Measurements from ENCODE around the gene LRRC9.
"Not testable (repeated sequence)": the region's sequence is repeated elsewhere in the genome, so short reads cannot be mapped to it uniquely, and the experiment has no call there.

LRRC9 gene

DNA sequence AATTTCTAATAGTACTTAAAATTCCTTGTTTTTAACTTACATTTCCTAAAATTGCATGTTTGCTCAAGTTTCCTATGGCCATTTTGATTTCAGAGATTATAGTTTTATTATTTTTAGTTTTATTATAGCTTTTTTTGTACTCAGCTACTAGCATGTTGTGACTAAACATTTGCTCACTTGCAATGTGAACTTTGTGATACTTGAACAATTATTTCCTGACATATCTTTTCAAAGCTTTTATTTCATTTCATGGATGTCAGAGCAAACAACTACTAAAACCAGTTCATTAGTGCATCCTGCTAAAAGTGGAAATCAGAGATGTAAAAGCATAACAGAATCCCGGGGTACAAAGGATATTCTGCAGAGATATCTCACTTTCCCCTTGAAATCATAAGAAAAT lies 138.1 kb downstream of the LRRC9 start:
- DNase-seq (ENCODE audit: low read depth, low spot score): no peak

DNA sequence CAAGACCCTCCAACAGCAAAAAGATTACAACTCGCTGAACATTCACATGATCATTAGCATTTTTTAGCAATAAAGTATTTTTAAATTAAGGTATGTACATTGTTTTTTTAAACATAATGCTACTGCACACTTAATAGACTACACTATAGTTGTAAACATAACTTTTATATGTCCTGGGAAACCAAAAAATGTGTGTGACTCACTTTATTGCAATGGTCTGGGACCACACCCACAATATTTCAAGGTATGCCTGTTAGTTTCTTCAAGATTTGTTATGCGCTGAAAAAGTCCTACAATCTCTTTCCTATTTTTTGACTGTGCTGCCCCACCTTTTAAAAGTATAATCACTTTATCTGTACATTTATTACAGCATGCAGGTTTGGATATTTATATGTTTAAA lies 141.4 kb downstream of the LRRC9 start:
- no peak for DNase-seq (ENCODE audit: low read depth, low spot score)

DNA sequence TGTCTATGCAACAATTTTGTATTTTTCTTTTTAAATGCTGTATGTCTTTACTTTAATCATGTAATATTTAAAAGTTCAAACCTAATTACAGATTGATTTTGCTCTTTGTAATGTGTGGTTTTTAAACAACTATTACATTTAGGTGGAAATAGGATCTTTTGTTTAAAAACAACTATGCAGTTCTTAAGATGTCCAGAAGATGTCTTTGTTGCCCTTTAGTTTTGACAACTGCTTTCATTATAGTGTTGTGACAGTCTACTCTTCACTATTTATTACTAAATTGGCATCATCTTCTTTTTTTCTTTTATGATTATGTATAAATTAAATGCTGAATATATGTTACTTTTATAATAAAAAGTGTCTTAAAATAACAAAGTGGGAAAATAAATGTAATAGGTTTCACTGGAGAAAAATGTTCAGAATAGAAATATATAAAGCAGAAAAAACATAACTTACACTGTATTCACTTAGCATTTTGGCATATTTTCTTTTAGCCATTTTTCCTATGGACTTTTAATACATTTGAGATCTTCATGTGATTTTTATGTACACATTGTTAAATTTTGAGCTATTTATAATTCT lies 144.6 kb downstream of the LRRC9 start:
- DNase-seq (ENCODE audit: low read depth, low spot score): no peak

DNA sequence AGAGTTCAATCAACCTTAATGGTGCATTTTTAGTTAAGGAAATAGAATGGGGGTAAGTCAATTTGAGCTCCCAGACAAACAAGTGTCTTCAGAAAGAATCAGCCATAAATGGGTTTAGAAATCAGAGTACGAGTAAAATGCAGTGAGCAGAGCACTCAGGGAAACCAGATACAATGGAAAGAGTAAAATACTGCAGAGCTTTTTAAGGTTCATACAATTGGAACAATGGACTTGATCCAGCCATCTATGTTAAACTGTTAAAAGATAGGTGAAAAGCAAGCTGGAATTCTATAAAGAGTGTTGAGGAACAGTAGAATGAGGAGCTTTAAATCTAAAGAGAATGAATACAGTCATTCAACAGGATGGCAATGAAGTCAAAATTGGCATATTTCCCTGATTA lies 147.9 kb downstream of the LRRC9 start:
- DNase-seq (ENCODE audit: low read depth, low spot score): no peak

DNA sequence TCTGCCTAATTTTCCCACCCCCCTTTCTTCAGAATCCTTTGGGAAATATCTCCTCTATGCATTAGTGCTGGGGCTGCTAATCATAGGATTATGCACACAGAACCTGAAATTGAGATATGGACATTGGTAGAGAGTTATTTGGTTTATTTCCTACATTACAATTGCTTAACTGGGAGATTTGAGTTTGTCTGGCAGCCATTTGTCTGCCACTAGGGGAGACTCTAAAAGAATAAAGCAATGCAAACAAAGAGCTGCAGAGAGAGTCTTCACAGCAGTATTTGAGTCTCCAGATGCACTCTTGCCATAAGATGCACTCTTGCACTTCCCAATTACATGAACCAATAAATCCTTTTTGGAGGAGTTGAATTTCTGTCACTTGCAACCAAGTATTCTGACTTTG lies 159.8 kb downstream of the LRRC9 start:
- DNase-seq (ENCODE audit: low read depth, low spot score): no peak

- DNase-seq (ENCODE audit: low read depth, low spot score): no peak
Observed at GRCh38 chr14:60085085-60085484, 165.1 kb downstream of the LRRC9 start.

DNA sequence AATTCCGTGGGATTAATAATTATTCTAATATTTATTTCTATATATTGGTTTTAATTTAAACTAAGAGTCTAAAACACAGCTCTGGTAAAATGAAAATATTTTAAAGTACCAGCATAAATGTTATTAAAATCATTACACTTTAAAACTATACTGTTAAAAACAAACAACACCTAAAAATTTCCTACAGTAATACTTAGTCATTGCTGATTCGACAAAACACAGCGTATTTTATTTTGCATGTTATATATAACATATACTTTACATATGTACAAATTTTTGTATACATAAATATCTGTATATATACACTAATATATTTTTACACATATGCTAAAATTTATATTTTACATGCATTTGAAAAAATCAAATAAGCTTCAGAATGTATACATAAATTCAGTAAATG lies 165.7 kb downstream of the LRRC9 start:
- DNase-seq (ENCODE audit: low read depth, low spot score): no peak

DNA sequence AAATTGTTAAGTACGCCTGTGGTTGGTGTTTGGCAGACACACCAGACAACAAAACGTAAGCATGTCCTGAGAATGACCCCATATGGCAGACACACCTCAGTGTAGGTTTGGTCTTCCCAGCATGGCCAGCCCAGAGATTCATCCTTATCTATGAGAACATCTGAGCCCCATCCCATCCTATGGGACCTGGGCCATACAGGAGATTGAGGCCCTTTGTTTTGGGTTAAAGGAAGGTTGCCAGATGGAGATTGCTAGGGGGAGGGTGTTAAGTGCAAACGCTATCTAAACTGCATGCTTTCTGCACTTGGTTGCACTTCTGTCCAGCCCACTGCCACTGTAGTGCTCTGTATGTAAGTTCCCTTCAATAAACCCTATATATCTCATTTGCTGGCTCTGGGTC lies 167.7 kb downstream of the LRRC9 start:
- DNase-seq (ENCODE audit: low read depth, low spot score): no peak

- DNase-seq (ENCODE audit: low read depth, low spot score): no peak
Observed at GRCh38 chr14:60089221-60089620, 169.3 kb downstream of the LRRC9 start.

- DNase-seq (ENCODE audit: low read depth, low spot score): no peak
Observed at GRCh38 chr14:60090864-60091519, 171.0 kb downstream of the LRRC9 start.

- peak; percentile 88 for DNase-seq (ENCODE audit: low read depth, low spot score)
Observed at GRCh38 chr14:60091550-60092525, 171.9 kb downstream of the LRRC9 start, which contains the start of gene PCNX4. Gene PCNX4, plus strand, starts transcription at chr14:60091923. Its CDS starts 15,716 bp downstream, at chr14:60107639.

DNA sequence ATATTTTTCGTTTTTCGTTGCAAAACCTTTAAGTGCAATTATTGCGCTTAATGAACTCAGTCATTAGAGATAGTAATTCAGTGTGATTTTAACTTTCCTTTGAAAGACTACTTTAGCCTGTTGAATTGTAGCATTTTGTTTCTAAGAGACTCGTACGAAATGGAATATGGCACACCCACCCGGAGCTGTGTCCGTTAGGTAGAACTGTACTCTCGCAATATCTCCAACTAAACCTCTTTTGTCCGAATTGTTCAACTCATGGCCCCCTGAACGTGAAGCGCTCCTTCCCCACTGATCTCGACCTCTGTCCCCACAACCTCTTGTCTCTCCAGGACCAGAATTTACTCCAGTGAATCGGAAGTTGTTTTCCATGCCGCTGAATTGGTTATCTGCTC lies 172.6 kb downstream of the LRRC9 start:
- no peak for DNase-seq (ENCODE audit: low read depth, low spot score)

GRCh38 chr14:60093080-60093479 lies 173.1 kb downstream of the LRRC9 start:
- no peak for DNase-seq (ENCODE audit: low read depth, low spot score)

DNA sequence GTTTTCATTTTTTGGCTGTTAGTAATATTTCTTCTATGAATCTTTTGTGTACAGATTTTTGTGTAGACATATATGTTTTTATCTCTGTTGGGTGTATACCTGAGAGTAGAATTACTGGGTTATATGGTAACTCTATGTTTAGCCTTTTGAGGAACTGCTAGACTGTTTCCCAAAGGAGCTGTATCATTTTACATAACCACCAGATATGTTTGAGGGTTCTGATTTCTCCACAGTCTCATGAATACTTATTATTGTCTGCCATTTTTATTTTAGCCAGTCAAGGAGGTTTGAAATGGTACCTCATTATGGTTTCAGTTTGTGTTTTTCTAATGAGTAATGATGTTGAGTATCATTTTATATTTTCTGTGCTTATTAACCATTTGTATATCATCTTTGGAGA lies 173.7 kb downstream of the LRRC9 start:
- no peak for DNase-seq (ENCODE audit: low read depth, low spot score)

DNA sequence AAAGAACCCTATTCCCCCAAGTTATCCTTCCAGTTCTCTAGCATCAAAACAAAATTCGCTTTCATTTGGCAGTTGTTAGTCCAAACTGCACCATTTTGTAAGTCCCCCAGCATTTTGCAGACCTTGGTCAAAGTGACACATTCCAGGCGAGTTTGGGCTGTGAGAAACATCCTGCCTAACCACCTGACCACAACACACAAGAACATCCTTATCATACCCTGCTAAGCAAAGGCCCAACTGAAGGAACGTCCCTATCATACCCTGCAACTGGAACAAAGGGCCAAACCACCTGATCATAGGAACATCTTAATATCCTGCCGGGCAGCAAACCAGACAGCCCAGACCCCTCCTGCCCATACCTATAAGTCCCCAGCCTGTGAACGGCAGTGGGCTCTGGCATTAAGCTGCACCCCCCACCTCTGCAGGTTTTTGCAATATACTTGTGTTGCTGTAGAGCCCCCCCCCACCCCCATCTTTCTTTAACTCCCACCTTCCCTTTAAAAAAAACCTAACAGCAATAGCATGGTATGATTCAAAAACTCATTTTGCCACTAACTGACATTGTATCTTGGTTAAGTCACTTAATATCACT lies 174.5 kb downstream of the LRRC9 start:
- no peak for DNase-seq (ENCODE audit: low read depth, low spot score)

GRCh38 chr14:60095231-60095630 lies 175.3 kb downstream of the LRRC9 start:
- no peak for DNase-seq (ENCODE audit: low read depth, low spot score)

- no peak for DNase-seq (ENCODE audit: low read depth, low spot score)
Observed at GRCh38 chr14:60095781-60096450, 176.0 kb downstream of the LRRC9 start.

- no peak for DNase-seq (ENCODE audit: low read depth, low spot score)
Observed at GRCh38 chr14:60097974-60098373, 178.0 kb downstream of the LRRC9 start.

- not testable (repeated sequence) for DNase-seq (ENCODE audit: low read depth, low spot score)
Observed at GRCh38 chr14:60099855-60100254, 179.9 kb downstream of the LRRC9 start.

DNA sequence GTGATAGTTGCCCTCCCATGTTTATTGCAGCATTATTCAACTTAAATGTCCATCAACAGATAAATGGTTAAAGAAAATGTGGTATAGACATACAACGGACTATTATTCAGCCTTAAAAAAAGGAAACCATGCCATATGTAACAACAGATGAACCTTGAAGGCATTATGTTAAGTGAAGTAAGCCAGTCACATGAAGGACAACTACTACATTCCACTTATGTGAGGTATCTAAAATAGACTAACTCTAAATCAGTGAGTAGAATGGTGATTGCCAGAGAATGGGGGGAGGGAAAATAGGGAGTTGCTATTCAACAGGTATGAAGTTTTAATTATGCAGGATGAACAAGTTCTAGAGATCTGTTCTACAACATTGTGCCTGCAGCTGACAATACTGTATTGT lies 181.8 kb downstream of the LRRC9 start:
- no peak for DNase-seq (ENCODE audit: low read depth, low spot score)

DNA sequence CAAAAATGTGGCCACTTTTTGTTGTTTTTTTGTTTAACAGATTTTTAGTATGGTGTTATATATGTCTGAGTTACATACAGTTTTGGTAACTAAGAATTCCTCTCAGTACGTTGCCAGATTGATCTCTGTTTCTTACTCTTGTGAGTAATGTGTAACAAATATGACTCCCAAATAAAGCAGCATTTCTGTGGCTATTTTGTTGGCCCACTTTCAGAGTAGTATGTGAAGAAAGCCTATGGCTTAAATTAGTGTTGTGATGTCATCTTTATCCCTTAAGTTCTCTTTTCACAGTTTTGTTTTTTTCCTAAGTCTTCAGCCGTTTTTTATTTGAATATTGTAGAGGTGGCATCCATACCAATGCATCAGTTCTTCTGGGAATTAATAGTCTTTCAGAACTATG lies 182.4 kb downstream of the LRRC9 start:
- no peak for DNase-seq (ENCODE audit: low read depth, low spot score)

DNA sequence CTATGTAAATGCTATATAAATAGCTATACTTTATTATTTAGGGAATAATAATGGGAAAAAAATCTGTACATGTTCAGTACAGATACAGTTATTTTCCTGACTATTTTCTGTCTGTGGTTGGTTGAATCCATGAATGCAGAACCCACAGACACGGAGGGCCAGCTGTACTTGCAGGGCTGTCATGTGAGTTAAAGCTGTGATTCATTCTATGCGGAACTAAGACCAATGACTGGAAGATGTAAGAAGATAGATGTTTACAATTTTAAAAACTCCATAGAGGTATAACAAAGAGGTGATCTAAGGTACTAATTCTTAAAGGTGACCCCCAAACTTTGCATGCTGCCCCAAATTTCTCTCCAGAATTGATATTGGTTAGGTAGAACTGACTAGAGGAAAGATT lies 186.4 kb downstream of the LRRC9 start:
- no peak for DNase-seq (ENCODE audit: low read depth, low spot score)

All from activated CD4-positive, CD25-positive, alpha-beta regulatory T cell treated with anti-CD3 and anti-CD28 coated beads, Interleukin-2, amount 50 U/mL, for 16 hours (primary cell).